NCI-H2107 (cell line): Measurements from ENCODE around the gene PTPRE.

Experiments
- DNase-seq: peaks from one replicate; lab custom pipeline; 2025; lab: John Stamatoyannopoulos, UW

Gene PTPRE

GRCh38 chr10:128095753-128096469, 189.0 kb downstream of the PTPRE start:
- no peak for DNase-seq

GRCh38 chr10:128096486-128097199, 189.7 kb downstream of the PTPRE start:
- no peak for DNase-seq

- no peak for DNase-seq
Observed at GRCh38 chr10:128097783-128098182, 190.9 kb downstream of the PTPRE start.

- no peak for DNase-seq
Observed at GRCh38 chr10:128098631-128099030, 191.7 kb downstream of the PTPRE start.

DNA sequence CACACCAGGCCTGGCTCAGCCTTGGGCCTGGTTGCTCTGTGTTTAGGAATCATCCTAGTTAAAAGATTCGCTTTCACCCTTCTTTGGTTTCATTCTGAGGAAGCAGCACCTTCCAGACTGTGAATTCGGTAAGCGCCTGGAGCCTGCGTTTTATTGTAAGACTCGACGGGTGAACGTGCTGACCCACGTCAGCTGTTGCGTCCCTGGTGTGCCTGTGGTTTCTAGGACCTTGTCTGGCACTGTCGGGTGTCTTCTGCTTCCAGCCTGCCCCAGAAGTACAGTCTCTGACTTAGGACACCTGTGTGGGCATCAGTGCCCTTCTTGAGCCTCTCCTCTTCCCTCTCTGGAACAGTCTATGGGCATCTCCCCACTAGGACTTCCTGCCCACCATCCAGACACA, 193.0 kb downstream of the PTPRE start:
- no peak for DNase-seq

- no peak for DNase-seq
Observed at GRCh38 chr10:128101901-128102300, 195.0 kb downstream of the PTPRE start.

DNA sequence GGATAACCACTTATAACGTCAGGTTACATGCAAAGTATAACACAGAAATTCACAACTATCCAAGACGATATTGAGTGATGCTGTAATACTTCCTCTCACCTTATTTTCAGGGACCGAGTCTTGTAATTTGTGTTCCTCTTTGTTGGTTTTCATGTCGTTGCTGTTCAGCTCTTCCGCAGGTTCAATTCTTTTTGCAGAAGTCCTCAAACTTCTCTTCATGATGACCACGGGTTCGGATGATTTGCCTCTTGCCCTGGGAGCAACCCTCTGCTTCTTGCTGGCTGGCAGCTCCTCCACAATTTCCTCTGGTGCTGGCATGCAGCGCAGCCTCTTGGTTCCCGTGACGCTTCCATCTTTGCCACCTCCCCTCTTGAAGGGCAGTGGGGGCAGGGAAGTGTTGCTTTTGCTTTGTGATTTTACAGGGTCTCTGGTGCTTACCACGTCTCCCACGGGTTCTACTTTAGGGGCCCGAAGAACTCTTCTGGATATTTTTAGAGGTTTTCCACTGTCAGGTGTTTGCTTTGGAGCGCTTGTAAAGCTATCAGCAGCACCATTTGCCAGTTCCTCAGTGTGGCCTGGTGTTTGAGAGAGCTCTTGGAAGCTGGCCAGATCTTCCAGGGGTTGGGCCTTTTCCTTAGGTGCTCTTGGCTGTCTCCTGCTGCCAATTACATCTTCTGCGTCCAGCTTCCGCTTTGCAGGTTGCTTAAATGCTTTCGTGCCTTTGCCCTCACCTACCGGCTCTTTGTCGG, 195.8 kb downstream of the PTPRE start:
- DNase-seq: no peak

DNA sequence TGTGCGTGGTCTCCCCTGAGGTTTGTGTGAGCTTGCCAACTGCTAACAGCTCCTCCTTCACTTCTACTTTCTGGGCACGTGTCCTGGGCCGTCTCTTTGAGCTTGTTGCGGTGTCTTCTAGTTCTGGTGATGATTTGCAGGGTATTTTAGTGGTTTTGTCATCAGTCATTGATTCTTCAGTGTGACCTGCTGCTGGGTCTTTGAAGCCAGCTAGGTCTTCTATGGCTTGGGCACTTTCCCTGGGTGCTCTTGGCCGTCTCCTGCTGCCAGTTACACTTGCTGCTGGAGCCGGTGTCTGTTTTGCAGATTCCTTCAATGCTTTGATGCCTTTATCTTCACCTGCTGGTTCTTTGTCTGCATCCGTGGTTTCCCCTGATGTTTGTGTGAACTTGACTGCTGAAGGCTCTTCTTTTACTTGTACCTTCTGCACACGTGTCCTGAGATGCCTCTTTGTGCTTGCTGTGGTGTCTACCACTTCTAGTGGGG, 196.4 kb downstream of the PTPRE start:
- no peak for DNase-seq

- DNase-seq: no peak
Observed at GRCh38 chr10:128105383-128105782, 198.5 kb downstream of the PTPRE start.

GRCh38 chr10:128109707-128110106, 202.8 kb downstream of the PTPRE start:
- DNase-seq: no peak

- DNase-seq: no peak
Observed at GRCh38 chr10:128110339-128110738, 203.4 kb downstream of the PTPRE start.

- no peak for DNase-seq
Observed at GRCh38 chr10:128111696-128112095, 204.8 kb downstream of the PTPRE start.

DNA sequence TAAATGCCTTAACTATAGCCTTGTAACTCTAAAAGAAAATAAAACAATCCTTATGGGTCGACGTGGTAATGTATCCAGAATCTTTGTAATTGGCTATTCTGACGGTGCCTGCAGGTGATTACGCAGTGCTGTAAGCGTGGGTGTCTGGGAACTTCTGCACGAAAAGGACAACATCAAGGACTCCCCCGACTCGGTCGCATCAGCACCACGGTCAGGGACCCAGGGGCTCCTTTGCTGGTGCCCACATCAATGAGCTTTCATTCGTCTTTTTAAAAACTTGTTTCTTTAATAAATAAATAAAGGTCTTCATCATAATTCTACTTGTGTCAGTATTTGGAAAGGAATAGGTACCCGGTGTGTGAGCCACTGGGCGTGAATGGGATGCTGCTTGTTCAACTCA, 206.1 kb downstream of the PTPRE start:
- DNase-seq: no peak

DNA sequence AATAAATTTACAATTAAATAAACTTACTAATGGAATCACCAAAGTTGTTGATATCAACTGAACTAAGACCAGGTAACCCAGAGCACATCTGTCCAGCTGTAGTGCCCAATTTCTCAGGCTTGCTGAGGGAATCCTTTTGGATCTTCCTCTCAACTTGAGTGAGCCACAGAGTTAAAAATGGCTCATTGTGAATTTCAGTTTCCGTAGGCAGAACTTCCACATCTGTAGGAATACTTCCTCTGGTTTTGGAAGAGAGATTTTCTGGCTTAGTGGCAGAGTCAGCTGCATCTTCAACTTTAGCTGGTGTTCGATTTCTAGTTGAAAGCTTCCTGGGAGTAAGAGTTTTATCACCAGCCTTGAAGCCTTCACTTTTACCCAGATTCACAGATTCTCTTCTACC, 208.0 kb downstream of the PTPRE start:
- no peak for DNase-seq

DNA sequence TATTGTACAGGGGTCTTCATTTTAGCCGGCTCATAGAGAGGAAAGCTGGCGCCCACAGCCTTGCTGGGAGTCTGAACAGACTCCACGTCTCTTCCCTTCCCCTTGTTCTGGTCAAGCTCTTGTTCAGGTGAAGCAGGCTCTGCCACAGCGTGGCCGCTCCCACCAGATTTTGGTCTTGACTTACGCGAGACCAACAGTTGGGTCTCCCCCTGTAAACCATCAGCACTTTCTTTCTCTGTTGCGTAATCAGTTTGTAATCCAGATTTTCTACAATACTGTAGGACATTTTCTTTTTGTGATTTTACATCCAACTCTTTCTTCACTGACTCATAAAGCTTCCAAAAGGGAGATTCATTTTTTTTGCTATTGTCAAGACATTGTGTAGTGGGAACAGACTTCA, 208.5 kb downstream of the PTPRE start:
- no peak for DNase-seq

DNA sequence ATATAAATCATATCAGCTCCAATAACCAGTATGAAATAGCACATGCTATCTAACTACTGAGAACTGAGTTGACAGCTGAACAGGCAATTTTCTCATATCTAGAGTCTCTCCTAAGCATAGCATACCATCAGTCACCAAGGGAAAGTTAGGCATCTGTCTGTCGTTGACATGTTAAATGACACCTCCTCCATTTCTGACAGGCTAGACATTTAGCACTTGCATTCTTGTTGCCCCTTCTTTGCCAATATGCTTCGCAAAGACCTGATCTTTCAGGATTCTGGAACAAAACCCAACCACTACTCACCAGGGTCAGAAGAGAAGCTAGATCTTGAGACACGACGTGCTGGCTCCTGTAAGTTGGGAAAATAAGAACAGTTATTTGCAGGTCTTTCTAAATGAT, 209.3 kb downstream of the PTPRE start:
- DNase-seq: no peak

- no peak for DNase-seq
Observed at GRCh38 chr10:128116851-128117615, 210.1 kb downstream of the PTPRE start.

DNA sequence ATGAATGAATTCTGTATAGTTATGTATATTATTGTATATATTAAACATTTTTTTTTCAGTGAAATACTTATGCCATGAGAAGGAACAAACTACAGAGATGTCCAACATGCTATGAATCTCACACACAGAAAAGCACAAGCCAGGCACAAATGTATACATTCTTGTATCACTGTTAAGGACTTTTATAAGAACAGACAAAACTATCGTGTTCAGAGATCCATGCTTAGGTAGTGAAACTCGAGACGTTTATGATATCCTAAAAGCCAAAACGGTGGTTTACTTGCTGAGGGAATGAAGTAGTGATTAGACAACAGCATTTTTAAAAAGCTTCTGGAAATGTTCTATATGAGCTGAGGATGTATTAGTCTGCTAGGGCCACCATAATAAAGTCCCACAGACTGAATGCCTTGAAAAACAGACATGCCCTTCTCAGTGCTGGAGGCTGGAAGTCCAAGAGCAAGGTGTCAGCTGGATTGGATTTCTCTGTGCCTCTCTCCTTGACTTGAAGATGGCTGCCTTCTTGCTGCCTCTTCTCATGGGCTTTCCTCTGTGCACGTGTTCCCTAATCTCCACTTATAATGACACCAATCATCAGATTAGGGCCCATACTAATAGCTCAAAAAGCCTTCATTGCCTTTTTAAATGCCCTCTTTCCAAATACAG, 215.0 kb downstream of the PTPRE start:
- DNase-seq: no peak

DNA sequence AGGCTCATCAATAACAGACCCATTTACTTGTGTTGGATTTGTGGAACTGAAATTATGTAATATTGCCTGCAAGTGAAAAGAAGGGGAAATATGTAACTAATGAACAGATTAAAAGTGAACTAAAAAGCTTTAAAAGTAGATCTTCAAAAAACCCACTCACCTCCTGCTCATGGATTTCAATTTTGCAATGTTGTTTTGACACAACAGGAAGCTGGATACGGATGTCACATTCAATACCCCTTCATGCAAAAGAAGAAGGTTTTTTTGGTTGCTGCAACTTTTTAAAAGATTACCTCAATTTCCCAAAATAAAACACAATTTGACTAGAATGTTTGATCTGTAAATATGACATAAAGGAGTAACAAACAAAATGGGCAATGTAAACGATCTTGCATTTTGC, 216.0 kb downstream of the PTPRE start:
- no peak for DNase-seq

GRCh38 chr10:128123846-128124245, 216.9 kb downstream of the PTPRE start:
- no peak for DNase-seq

- no peak for DNase-seq
Observed at GRCh38 chr10:128124813-128125403, 218.0 kb downstream of the PTPRE start.
